ENCODE results near the gene PDXK.

PDXK gene

DNA sequence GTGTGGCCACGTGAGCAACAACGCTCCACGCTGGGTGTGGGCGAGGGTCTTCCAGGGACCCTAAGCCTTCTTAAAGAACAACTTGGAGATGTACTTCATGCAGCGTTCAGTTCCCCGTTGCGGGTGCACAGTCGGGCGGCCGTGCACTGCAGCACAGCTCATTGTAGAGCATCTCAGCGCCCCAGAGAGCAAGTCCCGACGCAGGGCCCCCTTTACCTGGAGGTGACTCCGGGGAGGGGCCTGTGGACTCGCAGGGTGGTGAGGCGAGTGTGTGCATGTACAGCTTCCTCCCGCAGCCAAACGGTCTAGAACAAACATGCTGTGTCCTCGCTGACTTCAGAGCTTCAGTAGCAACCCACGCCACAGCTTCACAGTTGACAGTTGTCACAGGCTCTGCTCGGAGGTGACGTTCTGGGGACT, 89.9 kb downstream of the PDXK start:
- peak; percentile 58 for DNase-seq

DNA sequence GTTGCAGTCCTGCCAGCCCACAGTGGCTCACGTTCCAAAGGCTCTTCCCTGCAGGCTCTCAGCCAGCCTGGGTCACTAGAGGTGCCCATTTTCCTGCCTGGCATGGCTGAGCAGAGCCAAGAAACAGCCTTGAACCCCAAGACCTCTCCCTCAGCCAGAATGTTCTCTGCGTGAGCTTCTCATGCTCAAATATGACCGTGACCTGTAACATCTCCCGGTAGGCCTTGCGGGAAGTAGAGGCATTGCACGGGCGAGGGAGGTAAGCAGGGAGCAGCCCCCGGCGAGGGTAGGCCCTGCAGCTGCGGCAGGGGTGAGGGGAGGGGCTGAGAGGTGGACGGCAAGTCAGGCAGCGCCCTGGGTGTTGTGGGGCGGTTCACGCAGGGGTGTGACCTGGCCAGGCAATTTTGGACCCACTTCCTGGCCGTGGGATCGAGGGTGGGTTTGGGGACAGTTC, 90.4 kb downstream of the PDXK start:
- DNase-seq: no peak

DNA sequence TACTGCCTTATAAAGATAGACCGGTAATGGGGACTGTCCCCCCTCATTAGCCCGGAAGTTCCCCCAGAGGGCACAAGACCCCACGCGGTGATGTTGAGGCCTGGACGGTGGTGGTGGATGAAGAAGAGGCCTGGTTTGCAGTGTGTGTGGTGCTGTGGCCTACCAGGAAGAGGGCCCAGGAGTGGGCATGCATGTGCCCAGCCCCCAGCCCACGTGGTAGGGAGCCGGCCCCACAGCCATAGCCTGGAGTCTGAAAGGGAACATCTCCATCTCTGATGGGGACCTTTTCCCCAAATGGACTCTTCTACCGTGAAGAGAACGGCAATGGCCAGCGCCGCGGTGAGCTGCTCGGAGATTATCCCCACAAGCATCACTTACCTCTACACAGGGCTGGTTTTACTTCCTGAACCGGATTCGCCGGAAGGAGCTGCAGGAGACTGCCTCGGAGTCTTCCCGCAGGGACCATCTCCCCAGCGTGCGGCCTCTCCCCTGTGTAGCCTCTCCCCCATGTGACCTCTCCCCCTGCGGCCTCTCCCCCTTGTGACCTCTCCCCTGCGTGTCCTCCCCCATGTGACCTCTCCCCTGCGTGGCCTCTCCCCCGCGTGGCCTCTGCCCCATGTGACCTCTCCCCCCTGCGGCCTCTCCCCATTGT, 91.0 kb downstream of the PDXK start:
- DNase-seq: no peak

- peak; percentile 95 for DNase-seq
These were observed 91.8 kb downstream of the PDXK start for GRCh38 chr21:43810505-43811261.

DNA sequence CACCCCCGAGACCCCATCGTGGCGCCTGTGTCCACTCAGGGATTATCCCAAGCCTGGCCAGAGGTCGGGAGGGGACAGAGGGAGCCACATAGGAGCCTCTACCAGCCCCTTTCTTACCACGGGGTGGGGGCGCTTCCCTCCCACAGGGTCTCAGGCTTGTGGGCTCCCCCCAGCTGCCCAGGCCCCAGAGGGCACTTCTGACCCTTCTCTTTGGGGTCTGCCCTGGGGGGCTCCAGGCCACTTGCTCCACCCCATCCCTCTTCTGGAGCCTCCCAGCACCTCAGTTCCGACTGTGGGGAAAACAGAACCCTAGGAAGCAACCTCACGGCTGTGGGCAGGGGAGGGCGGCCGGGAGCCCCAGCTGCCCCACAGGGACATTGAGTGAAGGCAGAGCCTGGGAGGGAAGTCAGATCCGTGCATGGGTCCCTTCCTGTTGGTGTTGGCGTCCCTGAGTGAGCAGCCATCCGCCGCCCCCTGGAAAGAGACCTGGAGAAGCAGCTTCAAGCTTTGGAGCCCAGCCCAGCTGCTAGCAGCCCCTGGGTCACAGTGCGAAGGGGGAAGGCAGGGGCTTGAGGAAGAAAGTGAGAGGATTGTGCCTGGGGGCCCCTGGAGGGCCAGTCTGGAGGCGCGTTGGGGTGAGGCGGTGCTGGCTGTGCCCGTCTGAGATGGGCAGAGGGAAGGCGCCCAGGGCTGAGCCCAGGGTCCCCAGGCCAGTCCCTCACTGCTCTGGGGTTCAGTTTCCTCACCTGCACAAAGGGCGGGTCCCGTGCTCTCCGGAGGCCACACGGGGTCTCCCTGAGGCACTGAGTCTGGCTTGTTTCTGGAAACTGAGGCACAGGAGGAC, 92.6 kb downstream of the PDXK start:
- no peak for DNase-seq

Data from activated effector memory CD4-positive, alpha-beta T cell treated with anti-CD3 and anti-CD28 coated beads, Interleukin-2, amount 50 U/mL, for 16 hours (primary cell).